Stimulated activated CD8-positive, alpha-beta memory T cell treated with anti-CD3 and anti-CD28 coated beads, Interleukin-15, amount 100 ng/mL, for 4 hours (primary cell): ENCODE results near the gene KRTAP5-1.

Experiments used
- DNase-seq, 2 donors: peaks; one replicate each; pipeline ENCODE4 v3.0.0-alpha.2; 2020; ENCODE audit warnings: low read depth in 2 of 2

The KRTAP5-1 gene

GRCh38 chr11:1545432-1545831, 39.7 kb downstream of the KRTAP5-1 start:
- DNase-seq, result no peak

- no peak for DNase-seq
Observed at GRCh38 chr11:1544536-1544935, 40.5 kb downstream of the KRTAP5-1 start.

- no peak for DNase-seq
Observed at GRCh38 chr11:1543606-1544263, 41.3 kb downstream of the KRTAP5-1 start.

GRCh38 chr11:1542267-1542666, 42.8 kb downstream of the KRTAP5-1 start:
- no peak for DNase-seq

GRCh38 chr11:1541474-1542204, 43.4 kb downstream of the KRTAP5-1 start:
- no peak for DNase-seq

- no peak for DNase-seq
Observed at GRCh38 chr11:1540074-1540473, 45.0 kb downstream of the KRTAP5-1 start.

- no peak for DNase-seq
Observed at GRCh38 chr11:1538153-1538552, 46.9 kb downstream of the KRTAP5-1 start.

GRCh38 chr11:1536065-1536843, 48.8 kb downstream of the KRTAP5-1 start:
- no peak for DNase-seq

- DNase-seq, result no peak
Observed at GRCh38 chr11:1534682-1535081, 50.4 kb downstream of the KRTAP5-1 start.
